Measurements from ENCODE around the gene FSD1. TPM values are rescaled to one million over a fixed set of nuclear protein-coding genes. Genes with fewer than 3 reads are reported as not detected.

The FSD1 gene
- total RNA-seq, 1 donor from 2014 or later: 0.26 TPM

DNA sequence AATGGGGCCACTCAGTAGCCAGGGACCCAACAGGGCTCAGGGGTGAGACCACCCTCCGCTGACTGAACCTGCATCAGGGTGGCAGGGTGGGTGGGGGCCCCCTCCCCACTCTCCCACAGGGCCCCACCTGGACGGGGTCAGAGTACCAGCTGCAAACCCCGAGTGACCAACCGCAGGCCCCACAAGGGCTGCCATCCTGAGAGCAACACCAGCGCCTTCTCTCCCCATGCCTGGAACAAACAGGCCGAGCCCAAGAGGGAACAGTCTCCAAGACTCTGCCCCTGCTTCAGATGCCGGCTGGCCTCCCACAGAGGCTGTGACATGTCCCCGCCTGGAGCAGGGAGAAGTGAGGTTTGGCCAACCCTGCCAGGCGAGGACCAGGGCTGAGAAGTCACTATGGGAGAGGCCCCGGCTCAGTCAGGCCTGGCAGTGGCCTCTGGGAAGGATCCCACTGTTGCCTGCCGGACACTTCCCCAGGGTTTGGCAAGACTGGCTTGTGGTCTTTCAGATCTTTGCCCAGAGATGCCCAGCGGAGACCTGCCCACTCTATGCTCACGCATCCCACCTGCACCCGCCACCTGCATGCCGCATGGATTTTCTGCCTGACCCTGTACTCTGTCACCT is 66.1 kb downstream of the FSD1 start:
- TF ChIP-seq, protein P1, sequence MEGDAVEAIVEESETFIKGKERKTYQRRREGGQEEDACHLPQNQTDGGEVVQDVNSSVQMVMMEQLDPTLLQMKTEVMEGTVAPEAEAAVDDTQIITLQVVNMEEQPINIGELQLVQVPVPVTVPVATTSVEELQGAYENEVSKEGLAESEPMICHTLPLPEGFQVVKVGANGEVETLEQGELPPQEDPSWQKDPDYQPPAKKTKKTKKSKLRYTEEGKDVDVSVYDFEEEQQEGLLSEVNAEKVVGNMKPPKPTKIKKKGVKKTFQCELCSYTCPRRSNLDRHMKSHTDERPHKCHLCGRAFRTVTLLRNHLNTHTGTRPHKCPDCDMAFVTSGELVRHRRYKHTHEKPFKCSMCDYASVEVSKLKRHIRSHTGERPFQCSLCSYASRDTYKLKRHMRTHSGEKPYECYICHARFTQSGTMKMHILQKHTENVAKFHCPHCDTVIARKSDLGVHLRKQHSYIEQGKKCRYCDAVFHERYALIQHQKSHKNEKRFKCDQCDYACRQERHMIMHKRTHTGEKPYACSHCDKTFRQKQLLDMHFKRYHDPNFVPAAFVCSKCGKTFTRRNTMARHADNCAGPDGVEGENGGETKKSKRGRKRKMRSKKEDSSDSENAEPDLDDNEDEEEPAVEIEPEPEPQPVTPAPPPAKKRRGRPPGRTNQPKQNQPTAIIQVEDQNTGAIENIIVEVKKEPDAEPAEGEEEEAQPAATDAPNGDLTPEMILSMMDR (IDR thresholded peaks at IDR 0.05; ENCODE audit: insufficient read depth, low read length, severe bottlenecking): no peak
- Histone ChIP-seq H3K36me3 (ENCODE audit: control insufficient read depth, insufficient read depth, low read length) (peaks cover 32% of the 10 kb centered on the region), H3K4me3 (ENCODE audit: low read depth, low read length) (no peak overlapping the region), H3K27me3 (ENCODE audit: control insufficient read depth, insufficient read depth, low read length) (no peaks in the 10 kb centered on the region)
- FAIRE-seq: no peak
- DNase-seq (ENCODE audit: low read depth): no peak

DNA sequence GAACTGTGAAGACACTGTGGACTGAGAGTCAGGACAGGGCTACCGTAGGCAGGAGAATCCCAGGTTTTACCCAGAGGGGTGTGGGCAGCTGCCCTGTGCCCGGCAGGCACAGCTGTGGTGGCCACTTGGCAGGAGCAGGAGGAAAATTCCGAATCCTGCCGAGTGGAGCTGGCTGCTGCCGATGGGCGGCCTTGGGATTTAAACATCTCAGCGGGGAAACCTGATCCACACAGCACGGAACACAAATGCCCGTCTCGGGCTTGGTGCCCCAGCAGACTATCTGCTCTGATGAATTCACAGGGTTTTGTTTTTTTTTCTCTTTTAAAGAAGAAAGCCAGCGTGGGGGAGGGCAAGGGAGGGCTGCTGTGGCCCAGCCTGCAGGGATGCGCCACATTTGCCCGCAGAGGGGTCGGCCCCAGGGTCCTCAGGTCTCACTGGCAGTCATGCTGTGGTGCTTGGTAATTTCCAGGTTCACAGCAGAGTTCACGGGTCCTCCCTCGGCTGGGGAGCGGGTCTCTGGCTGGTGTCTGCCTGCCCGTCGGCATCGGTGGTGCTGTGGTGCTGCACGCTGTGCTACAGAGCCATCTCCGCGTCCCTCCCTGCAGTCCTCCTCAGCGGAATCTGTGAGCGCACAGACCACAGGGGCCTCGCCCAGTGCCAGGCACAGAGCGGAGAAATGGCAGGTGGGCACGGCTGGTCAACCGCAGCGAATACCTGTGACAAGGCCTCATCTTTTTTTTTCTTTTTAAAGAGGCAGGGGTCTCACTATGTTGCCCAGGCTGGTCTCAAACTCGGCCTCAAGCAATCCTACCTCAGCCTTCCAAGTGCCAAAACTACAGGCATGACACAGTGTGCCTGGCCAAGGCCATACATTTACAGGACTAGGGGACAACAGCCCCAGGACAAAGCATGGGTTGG is 67.1 kb downstream of the FSD1 start:
- H3K36me3 ChIP-seq (ENCODE audit: control insufficient read depth, insufficient read depth, low read length): peaks cover 23% of the 10 kb centered on the region
- FAIRE-seq (no peak), DNase-seq (ENCODE audit: low read depth) (no peak)
- no peak overlapping the region for H3K4me3 ChIP-seq (ENCODE audit: low read depth, low read length)
- no peaks in the 10 kb centered on the region for H3K27me3 ChIP-seq (ENCODE audit: control insufficient read depth, insufficient read depth, low read length)
- TF ChIP-seq, protein P1 (IDR thresholded peaks at IDR 0.05; ENCODE audit: insufficient read depth, low read length, severe bottlenecking): no peak

DNA sequence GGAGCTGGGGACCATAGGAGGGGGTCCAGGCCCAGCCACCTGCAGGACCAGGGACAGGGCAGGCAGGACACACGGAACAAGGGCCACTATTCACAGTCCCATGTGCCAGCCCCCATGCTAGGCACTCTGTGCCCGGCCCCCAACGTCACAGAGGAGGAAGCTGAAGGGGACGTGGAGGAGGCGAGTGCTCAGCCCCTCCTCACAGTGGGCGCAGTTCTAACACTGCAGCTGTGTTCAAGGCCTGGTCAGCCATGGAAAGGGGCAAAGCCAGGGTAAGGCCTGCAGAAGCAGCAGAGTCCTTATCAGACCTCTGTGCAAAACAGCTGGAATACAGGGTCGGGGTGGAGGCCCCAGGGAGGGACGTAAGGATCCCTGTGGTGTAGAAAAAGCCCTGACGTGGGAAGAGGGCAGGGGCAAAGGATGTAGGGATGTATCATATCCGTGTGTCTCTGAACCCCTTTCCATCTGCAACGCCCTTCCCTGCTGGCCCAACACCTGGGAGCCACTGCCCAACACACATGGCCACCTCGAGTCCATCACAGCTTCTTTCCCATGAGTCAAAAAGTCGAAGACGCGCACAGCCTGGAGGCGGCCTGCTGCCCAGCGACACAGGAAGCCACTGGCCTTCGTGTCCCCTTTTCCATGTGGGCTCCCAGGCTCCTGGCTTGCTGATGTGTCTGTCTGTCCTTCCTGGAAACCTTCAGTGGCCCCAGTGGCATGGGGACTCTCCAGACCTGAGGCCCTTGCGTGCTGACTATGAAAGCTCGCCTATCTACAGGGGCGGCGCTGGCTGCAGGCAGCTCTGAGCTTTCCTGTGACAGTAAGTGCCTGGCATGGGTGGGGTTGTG is 68.0 kb downstream of the FSD1 start:
- DNase-seq (ENCODE audit: low read depth) (no peak), FAIRE-seq (no peak)
- TF ChIP-seq, protein P1 (IDR thresholded peaks at IDR 0.05; ENCODE audit: insufficient read depth, low read length, severe bottlenecking): no peak
- Histone ChIP-seq H3K27me3 (ENCODE audit: control insufficient read depth, insufficient read depth, low read length) (no peaks in the 10 kb centered on the region), H3K36me3 (ENCODE audit: control insufficient read depth, insufficient read depth, low read length) (peaks cover 19% of the 10 kb centered on the region), H3K4me3 (ENCODE audit: low read depth, low read length) (no peak overlapping the region)

DNA sequence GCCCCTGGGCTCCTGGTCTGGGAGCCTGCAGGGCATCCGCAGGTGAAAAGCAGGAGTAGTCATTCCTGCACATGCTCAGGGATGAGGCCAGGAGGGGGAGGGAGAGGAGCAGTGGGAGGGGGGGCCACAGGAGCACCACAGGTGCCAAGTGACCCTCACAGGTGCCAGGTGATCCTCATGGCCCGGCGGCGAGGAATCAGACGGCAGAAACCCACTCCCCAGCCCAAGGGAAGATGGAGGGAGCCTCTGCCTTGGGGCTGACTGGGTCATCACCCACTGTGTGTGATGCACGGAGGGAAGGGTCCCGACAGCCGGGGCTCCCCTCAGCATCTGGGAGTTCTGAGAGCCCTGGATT is 68.6 kb downstream of the FSD1 start:
- H3K36me3 ChIP-seq (ENCODE audit: control insufficient read depth, insufficient read depth, low read length): peaks cover 15% of the 10 kb centered on the region
- H3K4me3 ChIP-seq (ENCODE audit: low read depth, low read length): no peak overlapping the region
- H3K27me3 ChIP-seq (ENCODE audit: control insufficient read depth, insufficient read depth, low read length): no peaks in the 10 kb centered on the region
- TF ChIP-seq, protein P1 (IDR thresholded peaks at IDR 0.05; ENCODE audit: insufficient read depth, low read length, severe bottlenecking): no peak
- FAIRE-seq (no peak), DNase-seq (ENCODE audit: low read depth) (no peak)

Other genes with a start within 250 kb of the FSD1 start
- 15.3 and 29.2 TPM in 2 replicates for gene ZBTB7A, start 237.7 kb upstream of the FSD1 start, total RNA-seq
- gene MAP2K2, start 180.5 kb upstream of the FSD1 start, total RNA-seq: 116 and 178 TPM in 2 replicates
- not detected in 2 replicates for gene CREB3L3, start 151.0 kb upstream of the FSD1 start, total RNA-seq
- gene SIRT6, start 122.0 kb upstream of the FSD1 start, total RNA-seq: 11.8 and 14.6 TPM in 2 replicates
- 0.26 TPM in 2 replicates for gene ANKRD24, start 121.9 kb upstream of the FSD1 start, total RNA-seq
- gene EBI3, start 75.1 kb upstream of the FSD1 start, total RNA-seq: not detected in 2 replicates
- gene YJU2, start 57.5 kb upstream of the FSD1 start, total RNA-seq: 19.0 and 24.3 TPM in 2 replicates
- not detected in 2 replicates for gene SHD, start 25.3 kb upstream of the FSD1 start, total RNA-seq
- gene TMIGD2, start 2.2 kb upstream of the FSD1 start, total RNA-seq: not detected in 2 replicates
- gene STAP2, start 34.2 kb downstream of the FSD1 start, total RNA-seq: 83.2 and 132 TPM in 2 replicates
- gene MPND, start 39.0 kb downstream of the FSD1 start, total RNA-seq: 3.7 and 6.4 TPM in 2 replicates
- 23.4 and 55.3 TPM in 2 replicates for gene SH3GL1, start 95.9 kb downstream of the FSD1 start, total RNA-seq
- 3.7 and 7.9 TPM in 2 replicates for gene CHAF1A, start 98.0 kb downstream of the FSD1 start, total RNA-seq
- gene UBXN6, start 153.2 kb downstream of the FSD1 start, total RNA-seq: 116 and 119 TPM in 2 replicates
- 35.0 and 45.7 TPM in 2 replicates for gene HDGFL2, start 167.7 kb downstream of the FSD1 start, total RNA-seq
- 4.4 and 4.7 TPM in 2 replicates for gene PLIN4, start 213.9 kb downstream of the FSD1 start, total RNA-seq
- under 0.01 TPM in 1 of 2 replicates, not detected in the other for gene PLIN5, start 230.6 kb downstream of the FSD1 start, total RNA-seq
- gene LRG1, start 235.4 kb downstream of the FSD1 start, total RNA-seq: 0.38 and 1.1 TPM in 2 replicates

All from bronchial epithelial cell (primary cell).